AG09309 (cell line): ENCODE data around the gene BLVRB.
"Not testable (repeated sequence)": the region's sequence is repeated elsewhere in the genome, so short reads cannot be mapped to it uniquely, and the experiment has no call there.

Experiments used
- DNase-seq: peaks from one replicate; pipeline ENCODE4 v3.0.0-alpha.2; 2010; ENCODE audit warnings: low read depth
- H3K4me3 ChIP-seq: 2 replicates; pipeline ENCODE4 v1.5.1; 2011; ENCODE audit warnings: mild to moderate bottlenecking, low read depth, low read length, moderate library complexity; ENCODE audit not compliant: control insufficient read depth
- CTCF ChIP-seq: IDR thresholded peaks from 2 replicates; pipeline ENCODE4 v1.5.1; 2011; ENCODE audit warnings: mild to moderate bottlenecking, low read depth, low read length, inconsistent platforms; ENCODE audit not compliant: insufficient read depth, control insufficient read depth; ENCODE audit errors: missing control alignments

The BLVRB gene

GRCh38 chr19:40492274-40492673, 26.7 kb upstream of the BLVRB start:
- no peak overlapping the region for H3K4me3 ChIP-seq
- no peak for DNase-seq
- no peak for TF ChIP-seq CTCF

- no peak for TF ChIP-seq CTCF
- no peak for DNase-seq
These were observed 24.3 kb upstream of the BLVRB start for GRCh38 chr19:40489882-40490230.

GRCh38 chr19:40486017-40486416, 20.5 kb upstream of the BLVRB start:
- DNase-seq: no peak
- no peak overlapping the region for H3K4me3 ChIP-seq
- TF ChIP-seq CTCF: no peak

More at GRCh38 chr19:40489882-40490230, 24.3 kb upstream of the BLVRB start:
- H3K4me3 ChIP-seq: no peak overlapping the region

GRCh38 chr19:40475878-40476644, 10.5 kb upstream of the BLVRB start:
- not testable (repeated sequence) for DNase-seq, H3K4me3 ChIP-seq

GRCh38 chr19:40474737-40475136, 9.2 kb upstream of the BLVRB start:
- H3K4me3 ChIP-seq: no peak overlapping the region
- no peak for TF ChIP-seq CTCF
- no peak for DNase-seq

- no peak for DNase-seq
- TF ChIP-seq CTCF: no peak
- no peak overlapping the region for H3K4me3 ChIP-seq
These were observed 7.0 kb upstream of the BLVRB start for GRCh38 chr19:40472516-40472915.

- TF ChIP-seq CTCF: no peak
- H3K4me3 ChIP-seq: no peak overlapping the region
- DNase-seq: no peak
These were observed 5.6 kb upstream of the BLVRB start for GRCh38 chr19:40471111-40471510.
